Stimulated activated naive CD4-positive, alpha-beta T cell treated with Interleukin-2 at 50 U/mL for 16 hours (primary cell): ENCODE data around the gene POM121L2.
A peak's percentile ranks its signal among the peaks of the same experiment; 100 is the strongest.

Source experiments
- DNase-seq: peaks from one replicate; lab custom pipeline; 2025; lab: John Stamatoyannopoulos, UW

The POM121L2 gene

GRCh38 chr6:27312146-27312949 lies at the start of gene POM121L2:
POM121L2 (minus strand) TSS chr6:27312273; CDS start chr6:27312170, 103 bp downstream.
- peak; percentile 42 for DNase-seq

GRCh38 chr6:27359231-27359630 lies 47.2 kb upstream of the POM121L2 start:
- no peak for DNase-seq

GRCh38 chr6:27358786-27359185 lies 46.7 kb upstream of the POM121L2 start:
- no peak for DNase-seq

- no peak for DNase-seq
These were observed 40.8 kb upstream of the POM121L2 start for GRCh38 chr6:27352850-27353249.

- no peak for DNase-seq
These were observed 22.1 kb upstream of the POM121L2 start for GRCh38 chr6:27334141-27334540.

GRCh38 chr6:27333642-27334040 lies 21.6 kb upstream of the POM121L2 start:
- no peak for DNase-seq

- DNase-seq: no peak
These were observed 20.9 kb upstream of the POM121L2 start for GRCh38 chr6:27332692-27333641.

- DNase-seq: no peak
These were observed 15.1 kb upstream of the POM121L2 start for GRCh38 chr6:27327023-27327738.

- DNase-seq: no peak
These were observed 9.8 kb upstream of the POM121L2 start for GRCh38 chr6:27321901-27322300.

- DNase-seq: no peak
These were observed 9.3 kb upstream of the POM121L2 start for GRCh38 chr6:27321370-27321769.

- DNase-seq: no peak
These were observed 6.9 kb upstream of the POM121L2 start for GRCh38 chr6:27318973-27319372.

GRCh38 chr6:27314046-27314445 lies 2.0 kb upstream of the POM121L2 start:
- no peak for DNase-seq

- no peak for DNase-seq
These were observed 838 bp upstream of the POM121L2 start for GRCh38 chr6:27312950-27313271.

GRCh38 chr6:27311806-27312145 lies 297 bp downstream of the POM121L2 start:
- no peak for DNase-seq

GRCh38 chr6:27303613-27304272 lies 8.3 kb downstream of the POM121L2 start:
- no peak for DNase-seq

GRCh38 chr6:27297857-27298730 lies 14.0 kb downstream of the POM121L2 start:
- no peak for DNase-seq

- DNase-seq: no peak
These were observed 14.6 kb downstream of the POM121L2 start for GRCh38 chr6:27297484-27297856.

GRCh38 chr6:27296106-27296783 lies 15.8 kb downstream of the POM121L2 start:
- DNase-seq: no peak

- no peak for DNase-seq
These were observed 16.6 kb downstream of the POM121L2 start for GRCh38 chr6:27295301-27296079.

- DNase-seq: no peak
These were observed 17.7 kb downstream of the POM121L2 start for GRCh38 chr6:27294409-27294808.
